Adipose tissue (tissue), 3 donors: ENCODE data around the gene RAPGEF2. TPM values are rescaled to one million over a fixed set of nuclear protein-coding genes. Genes with fewer than 3 reads are reported as not detected.

Experiments used
- H3K27ac ChIP-seq: one replicate; pipeline ENCODE4 v1.5.1; 2013; ENCODE audit warnings: low read depth, low read length
- WGBS, 3 donors: extraction: QIAGEN DNeasy Blood & Tissue Kit; methylation state at CpG; one replicate each; pipeline ENCODE4 v1.1.7; 2013; 5-methylcytosine and 5-hydroxymethylcytosine counted together
- polyA plus RNA-seq, 3 donors: library from polyadenylated mRNA; stranded (reverse); fragments of 200-250 nt; gene quantifications; one replicate each; pipeline ENCODE4 v1.2.3, GENCODE V29; 2013
- donor health status: healthy with polysubstance abuse.
- donor health status: Bipolar disorder and iron deficiency.
- donor health status: healthy.

The RAPGEF2 gene
- polyA plus RNA-seq, 3 donors: 7.4 to 16.9 (median 11.2) TPM

DNA sequence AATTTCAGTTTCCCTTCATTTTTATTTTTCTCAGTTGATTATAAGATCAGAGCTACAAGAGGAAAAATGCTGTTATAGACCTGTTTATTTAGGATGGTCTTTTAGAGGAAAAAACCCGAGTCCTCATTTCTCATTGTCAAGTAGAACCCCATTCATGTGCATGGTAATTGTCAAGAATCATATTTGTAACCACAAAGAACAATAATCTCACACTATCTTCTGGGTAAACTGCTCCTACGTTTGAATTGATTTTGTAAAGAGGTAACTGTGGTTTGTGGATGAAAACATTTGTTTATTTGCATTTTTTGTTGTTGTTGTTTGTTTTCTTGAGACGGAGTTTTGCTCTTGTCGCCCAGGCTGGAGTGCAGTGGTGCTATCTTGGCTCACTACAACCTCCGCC lies 23.8 kb downstream of the RAPGEF2 start:
- WGBS, 3 donors: 84 to 92% (median 89%) methylated on average over 5 of the region's 5 CpGs
- H3K27ac ChIP-seq: no peak overlapping the region

DNA sequence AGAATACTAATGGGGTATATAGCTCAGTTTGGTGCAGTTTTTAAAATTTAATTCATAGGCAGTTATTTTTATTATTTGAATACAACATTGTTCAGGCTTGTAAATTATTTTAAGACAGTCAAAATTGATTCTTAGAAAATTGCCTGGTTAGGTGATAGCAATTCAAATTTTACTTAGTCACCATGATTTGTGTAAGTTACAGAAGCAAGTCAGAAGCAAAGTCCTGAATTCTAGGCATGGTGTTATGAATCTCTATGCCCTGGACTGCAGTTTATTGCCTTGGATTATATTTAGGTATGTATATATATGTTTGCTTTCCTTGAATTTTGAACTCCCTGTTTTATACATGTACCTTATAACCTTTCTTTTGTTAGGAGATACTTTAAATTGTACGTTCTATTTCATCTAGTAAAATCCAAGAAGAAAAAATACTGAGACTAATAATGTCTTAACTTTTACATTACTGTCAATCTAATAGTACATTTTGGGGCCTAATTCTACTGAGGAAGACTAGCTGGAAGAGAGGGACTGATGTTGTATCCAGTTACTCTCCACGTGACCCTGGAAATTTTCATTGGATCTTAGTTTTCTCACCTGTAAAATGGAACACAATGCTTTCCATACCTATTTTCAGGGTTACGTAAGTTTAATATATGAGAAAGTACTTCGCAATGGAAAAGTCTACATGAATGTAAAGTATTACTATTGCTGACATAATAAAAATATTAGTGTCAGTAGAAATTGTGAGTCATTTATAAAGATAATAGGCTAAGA lies 25.1 kb downstream of the RAPGEF2 start:
- no peak overlapping the region for H3K27ac ChIP-seq
- WGBS, 3 donors: 93 to 97% (median 96%) methylated on average over 4 of the region's 4 CpGs

DNA sequence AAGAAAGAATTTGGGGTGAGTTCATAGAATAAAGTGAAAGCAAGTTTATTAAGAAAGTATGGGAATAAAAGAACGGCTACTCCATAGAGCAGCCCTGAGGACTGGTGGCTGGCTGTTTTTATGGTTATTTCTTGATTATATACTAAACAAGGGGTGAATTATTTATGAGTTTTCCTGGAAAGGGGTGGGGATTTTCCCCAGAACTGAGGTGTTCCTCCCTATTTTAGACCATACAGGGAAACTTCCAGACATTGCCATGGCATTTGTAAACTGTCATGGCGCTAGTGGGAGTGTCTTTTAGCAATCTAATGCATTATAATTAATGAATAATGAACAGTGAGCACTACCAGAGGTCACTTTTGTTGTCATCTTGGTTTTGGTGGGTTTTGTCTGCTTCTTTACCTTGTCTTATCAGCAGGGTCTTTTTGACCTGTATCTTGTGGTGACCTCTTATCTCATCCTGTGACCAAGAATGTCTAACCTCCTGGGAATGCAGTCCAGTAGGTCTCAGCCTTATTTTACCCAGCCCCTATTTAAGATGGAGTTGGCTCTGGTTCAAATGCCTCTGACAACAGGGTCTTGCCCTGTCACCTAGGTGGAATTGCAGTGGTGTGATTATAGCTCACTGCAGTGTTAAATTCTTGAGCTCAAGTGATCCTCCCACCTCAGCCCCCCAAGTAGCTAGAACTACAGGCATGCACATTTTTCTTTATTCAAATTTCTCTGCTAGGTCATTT lies 27.1 kb downstream of the RAPGEF2 start:
- 93 to 97% (median 95%) methylated on average over 2 of the region's 2 CpGs for WGBS, 3 donors
- no peak overlapping the region for H3K27ac ChIP-seq

DNA sequence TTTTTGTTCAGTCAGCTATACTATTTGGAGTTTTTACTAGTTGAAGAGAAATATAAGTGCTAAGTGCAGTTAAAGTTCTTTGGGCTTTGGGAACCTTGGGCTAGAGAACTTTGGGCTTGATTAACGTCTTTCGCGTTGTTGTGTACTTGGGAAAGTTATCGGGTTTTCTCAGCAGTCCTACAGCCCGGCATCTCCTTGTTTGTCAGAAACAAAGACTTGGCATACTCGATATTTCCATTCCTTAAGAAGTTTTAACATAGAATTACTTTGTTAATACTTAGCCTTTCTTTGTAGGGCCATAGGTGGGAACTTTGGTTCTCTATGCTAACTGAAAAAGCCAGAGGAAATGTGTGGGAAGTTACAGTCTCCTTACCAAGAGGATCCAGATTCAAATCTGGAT lies 28.7 kb downstream of the RAPGEF2 start:
- WGBS, 3 donors: 82 to 88% (median 87%) methylated on average over 6 of the region's 6 CpGs
- H3K27ac ChIP-seq: no peak overlapping the region

DNA sequence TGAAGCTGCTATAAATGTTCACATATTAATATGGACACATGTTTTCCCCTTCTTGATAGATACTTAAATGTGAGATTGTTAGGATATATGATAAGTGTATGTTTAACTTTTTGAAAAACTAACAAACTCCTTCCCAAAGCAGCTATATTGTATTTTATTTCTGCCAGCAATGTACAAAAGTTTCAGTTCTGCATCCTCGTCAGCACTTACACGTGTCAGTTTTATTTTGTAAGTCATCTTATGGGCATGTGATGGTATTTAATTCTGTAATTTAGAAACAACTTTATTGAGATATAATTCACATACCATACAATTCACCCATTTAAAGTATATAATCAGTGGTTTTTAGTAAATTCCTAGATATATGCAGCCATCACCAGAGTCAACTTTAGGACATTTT lies 31.6 kb downstream of the RAPGEF2 start:
- H3K27ac ChIP-seq: no peak overlapping the region
- WGBS, 3 donors: 78 to 91% (median 82%) methylated on average over 2 of the region's 2 CpGs

DNA sequence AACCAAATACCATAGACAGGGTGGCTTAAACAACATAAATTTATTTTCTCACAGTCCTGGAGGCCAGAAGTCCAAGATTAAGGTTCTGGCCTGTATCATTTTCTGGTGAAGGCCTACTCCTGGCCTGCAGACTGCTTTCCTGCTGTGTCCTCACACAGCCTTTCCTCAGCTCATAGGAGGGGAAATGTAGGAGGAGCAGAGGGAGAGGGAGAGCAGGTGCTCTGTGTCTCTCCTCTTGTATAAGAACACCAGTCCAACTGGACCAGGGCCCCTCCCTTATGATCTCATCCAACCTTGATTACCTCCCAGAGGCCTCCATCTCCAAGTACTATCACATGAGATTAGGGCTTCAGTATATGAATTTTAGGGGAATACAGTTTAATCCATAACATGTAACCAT lies 34.3 kb downstream of the RAPGEF2 start:
- H3K27ac ChIP-seq: no peak overlapping the region

DNA sequence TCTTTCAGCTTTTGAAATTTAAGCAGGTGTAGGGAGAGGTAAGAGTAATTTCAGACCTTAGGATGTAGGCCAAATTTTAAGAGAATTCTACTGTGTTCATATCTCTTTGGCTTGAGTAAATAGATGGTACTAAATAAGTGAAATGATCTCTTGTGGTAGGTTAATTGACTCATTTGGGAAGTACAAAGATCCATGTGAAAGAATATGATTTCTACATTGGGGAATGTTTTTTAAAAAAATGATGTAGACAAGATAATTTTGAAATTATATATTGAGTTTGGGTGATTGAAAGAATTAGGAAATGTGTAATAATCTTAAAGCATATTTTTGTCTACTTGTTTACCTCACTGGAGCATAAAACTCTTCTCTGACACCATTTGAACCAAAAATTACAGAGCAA lies 35.6 kb downstream of the RAPGEF2 start:
- H3K27ac ChIP-seq: no peak overlapping the region

DNA sequence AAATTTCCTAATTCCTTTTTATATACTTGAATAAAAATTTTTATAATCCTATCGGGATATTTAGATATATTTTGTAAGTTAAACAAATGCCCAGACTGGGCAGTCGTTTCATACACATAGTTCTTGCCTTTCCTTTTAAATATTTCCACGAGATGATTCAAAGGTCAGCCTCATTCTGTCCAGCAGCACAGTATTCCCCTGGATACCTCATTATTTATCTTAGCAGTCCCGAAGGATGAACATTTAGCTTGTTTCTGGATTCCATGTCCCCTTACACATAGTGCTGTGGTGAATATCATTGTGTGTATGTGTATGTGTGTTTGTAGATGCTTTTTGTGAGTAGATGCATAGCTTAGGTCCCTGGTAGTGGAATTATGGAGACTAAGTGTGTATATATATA lies 38.3 kb downstream of the RAPGEF2 start:
- WGBS, 3 donors: 34 to 52% (median 41%) methylated on average over 4 of the region's 4 CpGs
- H3K27ac ChIP-seq: no peak overlapping the region

DNA sequence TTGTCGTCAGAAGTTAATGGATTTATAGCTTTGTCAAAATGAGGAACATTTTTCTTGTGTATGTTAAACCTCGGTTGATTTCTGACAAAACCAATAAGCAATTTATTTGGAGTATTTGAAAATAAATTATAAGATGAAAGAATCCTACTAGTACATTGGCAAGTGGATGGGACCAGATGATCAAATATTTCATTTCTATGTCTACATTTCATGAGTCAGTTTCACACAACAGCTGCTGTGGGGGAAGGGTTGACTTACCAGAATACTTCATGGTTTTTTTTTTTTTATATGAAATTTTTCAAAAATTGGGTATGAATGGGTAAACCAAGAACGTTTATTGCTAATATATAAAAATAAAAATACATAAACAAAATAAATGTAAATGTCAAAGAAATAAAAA lies 39.4 kb downstream of the RAPGEF2 start:
- WGBS, 3 donors: 52 to 75% (median 63%) methylated on average over 3 of the region's 3 CpGs
- H3K27ac ChIP-seq: no peak overlapping the region

DNA sequence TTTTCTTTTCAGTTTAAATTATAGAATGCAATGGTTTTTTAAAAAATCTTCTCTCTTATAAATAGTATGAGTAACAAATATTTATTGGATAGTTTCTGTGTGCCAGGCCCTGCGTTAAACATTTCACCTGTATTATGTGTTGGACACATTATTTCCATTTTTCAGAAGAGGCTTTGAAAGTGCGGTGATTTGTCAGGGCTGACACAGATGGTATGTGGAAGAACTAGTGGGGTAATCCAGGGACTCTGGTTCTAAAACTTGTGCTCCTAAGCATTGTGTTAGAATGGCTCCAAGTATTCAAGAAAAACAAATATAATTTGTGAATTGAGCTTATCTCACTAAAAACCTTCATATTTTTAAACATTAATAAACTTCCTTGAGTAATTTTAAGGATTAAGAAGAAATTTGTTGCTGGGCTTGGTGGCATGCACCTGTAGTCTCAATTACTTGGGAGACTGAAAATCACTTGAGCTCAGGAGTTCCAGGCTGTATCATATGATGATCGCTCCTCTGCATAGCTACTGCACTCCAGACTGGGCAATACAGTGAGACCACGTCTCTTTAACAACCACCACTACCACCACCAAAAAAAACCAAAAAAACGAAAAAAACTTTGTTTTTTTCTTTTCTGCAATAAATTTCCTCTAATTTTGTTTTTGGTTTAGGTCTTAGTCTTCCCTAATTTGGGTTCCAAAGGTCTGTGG lies 40.0 kb downstream of the RAPGEF2 start:
- 84 to 91% (median 90%) methylated on average over 5 of the region's 5 CpGs for WGBS, 3 donors
- H3K27ac ChIP-seq: no peak overlapping the region

DNA sequence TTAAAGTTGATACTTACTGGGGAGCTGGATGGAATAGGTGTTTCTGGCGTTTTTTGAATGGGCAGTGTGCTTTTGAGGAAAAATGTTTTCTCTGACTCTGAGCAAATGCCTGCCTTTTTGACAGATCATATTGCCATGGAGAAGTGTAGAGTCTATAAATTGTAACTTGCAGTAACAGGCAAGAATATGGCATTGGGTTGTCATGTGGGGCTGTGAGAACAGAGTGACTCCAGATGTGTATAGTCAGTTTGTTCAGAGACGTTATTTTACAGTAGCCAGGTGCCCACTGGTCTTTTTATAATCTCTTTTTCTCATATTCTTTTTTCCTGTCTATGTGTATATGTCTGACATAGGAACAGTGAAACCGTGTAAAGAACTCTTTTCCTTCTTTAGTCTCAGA lies 40.8 kb downstream of the RAPGEF2 start:
- H3K27ac ChIP-seq: no peak overlapping the region
- 62 to 78% (median 71%) methylated on average over 3 of the region's 3 CpGs for WGBS, 3 donors

DNA sequence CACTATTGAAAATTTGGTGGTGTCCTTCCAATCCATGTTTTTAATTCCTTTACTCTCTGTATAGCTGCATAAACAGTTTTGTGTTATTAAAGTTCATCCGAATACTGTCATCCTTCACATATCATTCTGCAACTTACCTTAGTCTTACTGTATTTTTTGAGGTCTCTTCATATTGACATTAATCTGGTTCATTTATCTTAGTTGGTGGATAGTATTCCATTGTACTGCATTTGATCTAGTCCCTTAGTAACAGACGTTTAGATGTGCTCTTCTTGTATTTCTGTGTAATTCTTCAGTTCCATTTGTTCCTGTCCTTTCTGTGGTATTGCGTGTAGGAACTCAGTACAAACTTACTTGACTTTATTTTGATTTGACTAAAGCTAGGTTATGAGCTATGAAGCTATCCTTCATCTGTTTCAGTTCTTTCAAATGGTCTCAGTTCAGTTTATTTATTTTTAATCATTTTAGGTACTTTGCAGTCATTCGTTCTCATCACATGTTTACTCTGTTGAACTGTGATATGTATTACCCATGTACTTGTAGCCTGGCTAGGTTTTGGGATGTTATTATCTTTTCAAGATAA lies 41.3 kb downstream of the RAPGEF2 start:
- 71 to 76% (median 74%) methylated on average over 4 of the region's 4 CpGs for WGBS, 3 donors

DNA sequence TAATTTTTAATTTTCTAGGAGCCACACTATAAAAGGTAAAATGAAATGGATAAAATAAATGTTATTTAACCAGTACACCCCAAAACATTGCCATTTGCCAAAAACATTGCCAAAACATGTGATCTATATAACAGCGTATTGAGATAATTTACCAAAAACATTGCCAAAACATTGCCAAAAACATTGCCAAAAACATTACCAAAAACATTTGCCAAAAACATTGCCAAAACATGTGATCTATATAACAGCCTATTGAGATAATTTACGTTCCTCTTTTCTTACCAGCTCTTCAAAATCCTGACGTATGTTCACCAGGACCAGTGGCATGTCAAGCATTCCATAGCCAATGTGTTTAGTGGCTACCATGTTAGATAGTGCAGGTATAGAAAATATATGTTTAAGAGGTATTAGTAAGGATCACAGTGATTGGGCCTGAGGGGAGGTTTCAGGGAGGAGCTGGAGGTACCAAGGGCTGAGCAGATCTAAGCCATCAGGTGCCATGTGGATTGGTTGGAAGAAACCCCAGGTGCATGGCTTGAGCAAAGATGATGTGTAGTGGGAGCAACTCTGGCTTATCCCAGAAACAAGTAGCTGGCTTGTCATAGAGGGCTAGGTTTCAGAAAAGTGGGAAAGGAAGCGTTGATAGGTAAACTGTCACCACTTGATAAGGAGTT lies 42.6 kb downstream of the RAPGEF2 start:
- 88 to 90% (median 89%) methylated on average over 4 of the region's 4 CpGs for WGBS, 3 donors

More for the DNA sequence above, 41.3 kb downstream of the RAPGEF2 start:
- H3K27ac ChIP-seq: no peak overlapping the region

DNA sequence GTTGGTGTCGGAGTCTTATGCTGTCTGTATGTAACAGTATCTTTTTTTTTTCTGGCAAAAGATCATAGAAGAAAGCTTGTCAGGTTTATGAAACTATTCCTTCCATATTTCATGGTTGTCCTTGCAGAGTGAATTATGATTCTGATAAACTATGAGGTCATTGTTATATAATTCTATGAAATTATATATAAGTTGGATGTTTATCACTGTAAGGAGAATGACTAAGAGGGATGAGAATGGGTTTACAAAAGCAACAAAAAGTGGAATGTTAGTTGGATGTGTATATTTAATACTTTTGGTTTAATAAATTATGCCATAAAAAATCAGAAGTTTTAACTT lies 43.1 kb downstream of the RAPGEF2 start:
- WGBS, 3 donors: 64 to 94% (median 88%) methylated on average over 1 of the region's 1 CpG
- H3K27ac ChIP-seq: no peak overlapping the region

More for the DNA sequence above, 42.6 kb downstream of the RAPGEF2 start:
- H3K27ac ChIP-seq: no peak overlapping the region

DNA sequence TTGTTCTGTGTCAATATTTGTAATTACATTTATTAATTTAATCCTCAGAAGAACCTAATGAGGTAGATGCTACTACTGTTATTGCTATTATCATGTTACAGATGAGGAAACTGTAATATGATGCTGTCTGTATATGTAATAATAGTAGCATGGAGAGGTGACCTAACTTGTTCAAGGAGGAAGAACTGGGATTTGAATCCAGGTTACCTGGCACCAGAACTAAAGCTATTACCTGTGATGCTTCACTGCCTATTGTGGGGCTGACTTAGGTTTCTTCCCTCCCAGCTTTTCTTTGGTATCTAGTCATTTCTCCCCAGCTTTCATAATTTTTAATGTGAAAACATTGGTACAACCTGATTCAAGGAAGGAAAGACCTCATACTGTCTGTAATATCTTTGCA lies 43.6 kb downstream of the RAPGEF2 start:
- H3K27ac ChIP-seq: no peak overlapping the region

DNA sequence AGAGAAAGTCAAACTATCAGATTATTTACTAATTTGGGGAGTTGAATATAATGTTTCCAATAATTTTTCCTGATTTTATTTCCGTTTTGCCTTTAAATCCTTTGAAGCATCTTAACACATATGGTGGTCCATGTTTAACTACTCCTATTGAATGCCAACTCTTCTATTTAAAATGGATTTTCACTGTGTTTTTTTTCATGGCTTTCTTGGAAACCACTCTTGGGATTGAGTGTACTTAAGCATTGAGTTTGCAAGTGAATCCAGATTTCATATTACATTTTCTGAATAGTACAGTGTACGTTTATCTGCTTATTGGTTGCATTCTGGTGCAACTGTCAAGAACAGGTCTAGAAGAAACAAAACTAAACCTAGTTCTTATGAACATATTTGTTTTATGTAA lies 45.6 kb downstream of the RAPGEF2 start:
- WGBS, 3 donors: 90 to 94% (median 93%) methylated on average over 2 of the region's 2 CpGs
- no peak overlapping the region for H3K27ac ChIP-seq

DNA sequence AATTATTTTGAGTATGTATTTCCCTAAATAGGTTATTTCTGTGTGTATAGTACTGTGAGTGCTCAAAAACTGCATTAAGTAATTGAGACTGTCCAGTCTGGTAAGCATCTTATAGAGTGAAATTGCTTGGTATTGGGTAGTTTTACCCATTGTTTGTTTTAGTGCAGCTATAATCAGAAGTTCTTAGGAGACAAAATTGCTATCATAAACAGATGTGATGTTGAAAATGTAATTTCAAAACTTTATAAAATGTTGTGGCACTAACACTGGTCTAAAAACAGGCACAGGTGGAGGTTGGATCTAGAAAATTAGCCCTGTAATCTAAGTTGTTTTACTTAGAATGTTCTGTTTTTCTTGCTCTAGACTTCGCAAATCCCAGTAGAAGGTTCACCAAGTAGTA lies 46.8 kb downstream of the RAPGEF2 start:
- WGBS, 3 donors: 97 to 100% (median 98%) methylated on average over 1 of the region's 1 CpG
- no peak overlapping the region for H3K27ac ChIP-seq

DNA sequence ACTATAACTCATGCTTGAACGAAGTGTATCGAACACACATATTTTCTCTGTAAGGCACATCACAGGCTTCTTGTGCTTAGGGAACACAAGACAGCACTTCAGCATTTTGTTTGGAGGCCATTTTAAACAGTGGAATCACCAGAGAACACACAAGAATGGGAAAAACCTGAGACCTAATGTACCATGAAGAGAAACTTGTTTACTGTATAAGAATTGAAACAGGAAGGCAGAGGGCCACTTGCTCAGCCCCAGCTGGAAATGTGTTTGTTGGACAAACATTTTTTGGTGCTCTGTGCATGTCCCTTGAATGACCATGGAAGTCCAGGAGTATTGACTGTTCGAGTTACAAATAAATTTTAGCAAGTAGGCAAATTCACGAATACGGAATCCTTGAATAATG lies 47.5 kb downstream of the RAPGEF2 start:
- H3K27ac ChIP-seq: no peak overlapping the region
- WGBS, 3 donors: 63 to 83% (median 65%) methylated on average over 5 of the region's 5 CpGs
